Gastrocnemius medialis (tissue), 4 donors: ENCODE results near the gene TXNRD2. TPM values are rescaled to one million over a fixed set of nuclear protein-coding genes. Genes with fewer than 3 reads are reported as not detected.

Experiments
- ATAC-seq, 2 donors: fragments of 150-250 bp; one replicate each; pipeline ENCODE4 v1.9.1; 2016
- DNase-seq, 2 donors: peaks; one replicate each; pipeline ENCODE4 v3.0.0-alpha.2; 2019
- H3K27ac ChIP-seq, 4 donors: fragments of 200-600 bp; sonication (generic); 1 replicate in 1 of 4; 2 replicates in 3 of 4; pipeline ENCODE4 v1.5.1; 2016 to 2018; ENCODE audit warnings: mild to moderate bottlenecking in 2 of 4, moderate library complexity in 1 of 4
- H3K27me3 ChIP-seq, 3 donors: fragments of 200-600 bp; sonication (generic) in 2 of 3; 1 replicate in 1 of 3; 2 replicates in 2 of 3; pipeline versions ENCODE4 v1.5.1 to v1.6.0; 2016 to 2019; ENCODE audit warnings: mild to moderate bottlenecking in 1 of 3, moderate library complexity in 1 of 3
- H3K36me3 ChIP-seq, 2 donors: fragments of 200-600 bp; sonication (generic) in 1 of 2; one replicate each; pipeline ENCODE4 v1.5.1; 2017 to 2018
- H3K4me1 ChIP-seq, 2 donors: fragments of 200-600 bp; sonication (generic) in 1 of 2; one replicate each; pipeline ENCODE4 v1.5.1; 2016 to 2017; ENCODE audit warnings: mild to moderate bottlenecking in 2 of 2
- H3K4me3 ChIP-seq, 4 donors: fragments of 200-600 bp; sonication (generic) in 3 of 4; 1 replicate in 1 of 4; 2 replicates in 3 of 4; pipeline ENCODE4 v1.5.1; 2016 to 2019; ENCODE audit warnings: mild to moderate bottlenecking in 2 of 4
- H3K9me3 ChIP-seq, 3 donors: fragments of 200-600 bp; sonication (generic) in 2 of 3; 1 replicate in 1 of 3; 2 replicates in 2 of 3; pipeline ENCODE4 v1.5.1; 2016 to 2019
- POLR2A ChIP-seq, 2 donors: fragments of 450-650 bp; IDR thresholded peaks; one replicate each; pipeline ENCODE4 v1.6.1; 2017; ENCODE audit warnings: antibody characterized with exemption in 2 of 2, mild to moderate bottlenecking in 2 of 2, moderate library complexity in 2 of 2
- in situ Hi-C, 4 donors: fragments of 200-750 bp; cut with MboI; loops; one replicate each; pipeline versions ENCODE4 v1.15.0 to v1.8.0; 2017; ENCODE audit warnings: low sequenced_read_pairs in 4 of 4
- intact Hi-C: fragments of 100-400 bp; cut with DNase I; formaldehyde crosslinking; loops from one replicate; pipeline ENCODE4 v1.15.1; 2023; ENCODE audit warnings: low total_unique reads
- total RNA-seq, 4 donors: library from RNA; depleted of rRNA; stranded (reverse); fragments of >200 nt; gene quantifications; one replicate each; pipeline versions ENCODE4 v1.1.0 to v1.2.3, GENCODE V29; 2016
- TF ChIP-seq, protein P1 (sequence below), 5 experiments: fragments of 450-650 bp in 3 of 5; fragments of 200-600 bp in 2 of 5; sonication (generic) in 2 of 5; IDR thresholded peaks in 4 of 5; conservative IDR thresholded peaks in 1 of 5; 1 replicate in 4 of 5; 2 replicates in 1 of 5; pipeline ENCODE4 v1.5.1; 2016 to 2019; ENCODE audit warnings: antibody characterized with exemption in 5 of 5, mild to moderate bottlenecking in 3 of 5, moderate library complexity in 3 of 5

Gene TXNRD2
- total RNA-seq, 4 donors from 2014 or later: 9.0 to 18.0 (median 14.4) TPM

DNA sequence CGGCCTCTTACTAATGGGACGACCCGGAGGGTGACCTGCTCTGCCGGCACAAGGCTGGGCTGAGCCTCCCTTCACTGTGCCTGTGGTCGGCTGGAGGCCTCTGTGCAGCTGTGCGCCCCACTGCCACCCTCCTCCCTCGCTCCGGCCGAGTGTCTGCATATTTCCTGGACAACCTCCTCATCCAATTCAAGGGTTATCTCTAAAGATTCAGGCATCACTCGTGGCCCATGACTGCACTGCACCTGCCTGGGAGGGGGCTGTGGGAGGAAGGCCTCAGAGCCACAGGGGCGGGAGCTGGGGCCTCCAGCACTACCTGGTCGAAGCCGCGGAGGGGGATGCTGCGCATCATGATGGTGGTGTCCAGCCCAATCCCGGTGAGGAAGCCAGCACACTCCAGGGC is 43.9 kb downstream of the TXNRD2 start:
- no peaks in the 10 kb centered on the region for H3K9me3 ChIP-seq
- H3K4me3 ChIP-seq: no peak overlapping the region
- ATAC-seq: no peak
- no peak for DNase-seq
- TF ChIP-seq, protein P1, sequence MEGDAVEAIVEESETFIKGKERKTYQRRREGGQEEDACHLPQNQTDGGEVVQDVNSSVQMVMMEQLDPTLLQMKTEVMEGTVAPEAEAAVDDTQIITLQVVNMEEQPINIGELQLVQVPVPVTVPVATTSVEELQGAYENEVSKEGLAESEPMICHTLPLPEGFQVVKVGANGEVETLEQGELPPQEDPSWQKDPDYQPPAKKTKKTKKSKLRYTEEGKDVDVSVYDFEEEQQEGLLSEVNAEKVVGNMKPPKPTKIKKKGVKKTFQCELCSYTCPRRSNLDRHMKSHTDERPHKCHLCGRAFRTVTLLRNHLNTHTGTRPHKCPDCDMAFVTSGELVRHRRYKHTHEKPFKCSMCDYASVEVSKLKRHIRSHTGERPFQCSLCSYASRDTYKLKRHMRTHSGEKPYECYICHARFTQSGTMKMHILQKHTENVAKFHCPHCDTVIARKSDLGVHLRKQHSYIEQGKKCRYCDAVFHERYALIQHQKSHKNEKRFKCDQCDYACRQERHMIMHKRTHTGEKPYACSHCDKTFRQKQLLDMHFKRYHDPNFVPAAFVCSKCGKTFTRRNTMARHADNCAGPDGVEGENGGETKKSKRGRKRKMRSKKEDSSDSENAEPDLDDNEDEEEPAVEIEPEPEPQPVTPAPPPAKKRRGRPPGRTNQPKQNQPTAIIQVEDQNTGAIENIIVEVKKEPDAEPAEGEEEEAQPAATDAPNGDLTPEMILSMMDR (IDR thresholded peaks at IDR 0.05 in 4 of 5, conservative IDR thresholded peaks at IDR 0.05 in 1 of 5): no peak
- no peak for TF ChIP-seq POLR2A (IDR thresholded peaks at IDR 0.05)
- H3K27me3 ChIP-seq: no peaks in the 10 kb centered on the region
- in situ Hi-C loops: no loop called here
- intact Hi-C loops: no loop called here
- H3K4me1 ChIP-seq: no peaks in the 10 kb centered on the region
- H3K27ac ChIP-seq: no peak overlapping the region
- H3K36me3 ChIP-seq: peaks cover 0 to 27% of the 10 kb centered on the region in 2 donors

DNA sequence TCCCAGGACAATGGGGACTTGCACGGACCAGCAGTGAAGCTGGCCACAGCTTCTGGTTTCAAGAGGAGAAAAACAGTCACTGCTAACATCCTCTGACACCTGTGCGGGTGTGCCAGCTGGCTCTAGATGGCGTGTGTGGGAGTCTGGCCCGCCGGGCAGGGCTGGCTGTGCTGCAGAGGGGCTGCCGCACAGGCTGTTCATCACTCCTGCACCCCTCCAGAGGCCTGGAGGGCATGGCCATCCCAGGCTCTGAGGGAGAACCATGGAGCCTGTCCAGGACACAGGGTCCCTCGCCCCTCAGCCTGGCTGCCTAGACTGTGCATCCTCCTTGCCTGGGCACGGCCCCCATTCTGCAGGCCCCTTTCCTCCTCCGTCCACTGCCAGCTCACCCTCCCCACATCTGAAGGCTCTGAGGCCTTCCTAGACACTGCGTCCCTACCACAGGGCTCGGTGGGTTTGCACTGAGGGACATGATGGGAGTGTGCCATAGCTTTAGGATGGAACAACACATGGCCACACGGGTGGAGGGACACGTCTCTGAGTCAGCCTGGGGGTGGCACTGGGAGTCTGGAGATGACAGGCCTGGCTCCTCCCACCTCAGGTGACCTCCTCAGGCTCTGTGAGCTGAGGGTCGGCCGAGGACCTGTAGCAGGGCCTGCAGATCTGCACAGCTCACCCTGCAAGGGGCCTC is 44.8 kb downstream of the TXNRD2 start:
- H3K4me1 ChIP-seq: no peaks in the 10 kb centered on the region
- H3K36me3 ChIP-seq: peaks cover 0 to 27% of the 10 kb centered on the region in 2 donors
- no peak for DNase-seq
- no peak overlapping the region for H3K27ac ChIP-seq
- no peaks in the 10 kb centered on the region for H3K9me3 ChIP-seq
- H3K27me3 ChIP-seq: no peaks in the 10 kb centered on the region
- intact Hi-C loops: no loop called here
- ATAC-seq: no peak
- no peak overlapping the region for H3K4me3 ChIP-seq
- no peak for TF ChIP-seq POLR2A (IDR thresholded peaks at IDR 0.05)
- TF ChIP-seq, protein P1 (IDR thresholded peaks at IDR 0.05 in 4 of 5, conservative IDR thresholded peaks at IDR 0.05 in 1 of 5): no peak
- in situ Hi-C loops: no loop called here

DNA sequence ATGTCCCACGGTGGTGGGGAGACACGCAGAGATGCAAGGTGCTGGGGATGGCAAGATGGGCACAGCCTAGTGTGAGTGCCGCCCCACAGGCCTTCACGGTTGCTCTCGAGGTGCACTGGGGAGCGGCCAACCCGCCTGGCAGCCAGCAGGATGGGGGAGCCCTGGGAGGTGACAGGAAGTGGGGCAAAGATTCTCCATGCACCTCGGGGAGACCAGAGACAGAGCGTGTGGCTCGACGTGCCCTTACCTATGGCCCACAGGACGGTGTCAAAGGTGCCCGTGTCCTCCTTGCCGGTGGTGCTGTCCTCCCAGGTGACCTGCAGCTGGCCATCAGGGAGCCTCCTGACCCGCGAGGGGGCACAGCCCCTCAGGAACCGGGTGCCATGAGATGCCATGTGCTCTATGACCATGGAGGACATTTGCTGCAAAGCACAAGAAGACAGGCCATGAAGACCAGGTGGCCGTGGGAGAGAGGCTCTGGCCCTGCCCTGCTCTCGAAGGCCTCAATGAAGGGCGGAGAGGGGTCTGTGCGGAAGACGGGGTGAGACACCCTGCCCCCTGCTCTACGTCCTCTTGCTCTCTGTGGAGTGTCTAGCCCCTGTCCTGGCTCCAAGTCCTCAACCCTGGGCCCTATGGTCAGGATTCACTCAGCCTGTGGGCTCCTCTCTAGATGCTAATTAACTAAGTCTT is 46.3 kb downstream of the TXNRD2 start:
- DNase-seq (no peak), ATAC-seq (no peak)
- H3K36me3 ChIP-seq: peaks cover 0 to 27% of the 10 kb centered on the region in 2 donors
- H3K4me1 ChIP-seq: no peaks in the 10 kb centered on the region
- in situ Hi-C loops: no loop called here
- TF ChIP-seq POLR2A (IDR thresholded peaks at IDR 0.05): no peak
- TF ChIP-seq, protein P1 (IDR thresholded peaks at IDR 0.05 in 4 of 5, conservative IDR thresholded peaks at IDR 0.05 in 1 of 5): no peak
- no peak overlapping the region for H3K27ac ChIP-seq
- H3K4me3 ChIP-seq: no peak overlapping the region
- intact Hi-C loops: no loop called here
- no peaks in the 10 kb centered on the region for H3K9me3 ChIP-seq
- H3K27me3 ChIP-seq: no peaks in the 10 kb centered on the region

GRCh38 chr22:19893363-19893762 is 48.3 kb downstream of the TXNRD2 start:
- Histone ChIP-seq H3K27ac (no peak overlapping the region), H3K4me1 (no peaks in the 10 kb centered on the region), H3K27me3 (no peaks in the 10 kb centered on the region), H3K4me3 (no peak overlapping the region), H3K36me3 (peaks cover 0 to 18% of the 10 kb centered on the region in 2 donors), H3K9me3 (no peaks in the 10 kb centered on the region)
- DNase-seq (no peak), ATAC-seq (no peak)
- intact Hi-C loops (no loop called here), in situ Hi-C loops (no loop called here)
- no peak for TF ChIP-seq POLR2A (IDR thresholded peaks at IDR 0.05)
- TF ChIP-seq, protein P1 (IDR thresholded peaks at IDR 0.05 in 4 of 5, conservative IDR thresholded peaks at IDR 0.05 in 1 of 5): no peak
